Measurements from ENCODE around the gene MRPL17.

The MRPL17 gene

DNA sequence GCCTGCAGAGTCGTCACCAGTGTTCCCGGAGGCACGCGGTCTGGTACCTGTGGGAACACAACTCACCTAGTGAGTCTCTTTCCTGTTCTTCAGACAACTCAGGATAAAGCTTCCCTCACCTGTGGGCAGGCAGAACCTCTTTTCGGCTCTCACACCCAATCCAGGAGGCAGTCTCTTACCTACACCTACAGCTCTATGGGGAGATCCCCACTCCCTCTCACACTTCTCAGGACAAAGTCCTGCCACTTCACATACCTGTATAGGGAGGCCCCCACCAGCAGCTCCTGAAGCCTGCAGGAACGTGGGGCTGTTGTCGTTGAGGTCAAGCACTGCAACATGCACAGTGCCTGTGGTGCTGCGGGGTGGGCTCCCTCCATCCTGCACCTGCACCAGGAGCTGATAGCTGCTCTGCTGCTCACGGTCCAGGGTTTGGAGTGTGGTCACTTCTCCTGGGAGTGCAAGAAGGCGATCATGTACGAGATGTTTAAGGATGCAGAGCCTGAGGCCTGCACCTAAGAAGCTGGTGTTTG, 51.7 kb downstream of the MRPL17 start:
- FAIRE-seq: no peak

DNA sequence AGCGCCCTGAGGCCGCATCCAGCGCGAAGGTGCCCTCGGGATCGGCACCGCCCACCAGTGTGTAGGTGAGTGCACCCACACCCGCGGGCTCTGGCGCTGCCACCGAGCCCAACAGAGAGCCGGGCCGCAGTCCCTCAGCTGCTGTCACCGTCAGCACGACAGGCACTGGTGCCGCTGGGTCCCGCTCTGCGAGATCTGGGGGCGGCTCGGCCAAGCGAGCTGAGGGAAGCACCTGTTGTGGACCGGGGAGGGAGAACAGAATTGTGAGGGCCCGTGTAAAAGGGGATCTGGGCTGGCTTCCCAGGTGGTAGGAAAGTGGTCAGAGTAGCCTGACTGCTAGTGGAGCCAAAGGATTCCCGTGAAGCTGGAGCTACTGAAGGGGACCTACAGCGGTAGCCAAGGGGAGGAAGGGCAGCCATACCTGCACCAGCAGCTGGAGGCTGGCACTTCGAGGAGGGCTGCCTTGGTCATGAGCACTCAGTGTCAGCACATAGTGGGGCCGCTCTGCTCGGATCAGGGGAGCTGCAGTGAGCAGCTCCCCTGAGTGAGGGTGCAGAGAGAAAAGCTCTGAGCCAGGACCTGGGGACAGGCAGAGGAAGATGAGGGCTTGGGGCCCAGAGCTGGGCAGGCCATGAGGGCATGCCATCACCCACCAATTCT, 52.4 kb downstream of the MRPL17 start:
- no peak for FAIRE-seq
